Muscle of leg (tissue), 11 donors: ENCODE measurements around the gene FAM151B. TPM values are rescaled to one million over a fixed set of nuclear protein-coding genes. Genes with fewer than 3 reads are reported as not detected.
"Not testable (repeated sequence)": the region's sequence is repeated elsewhere in the genome, so short reads cannot be mapped to it uniquely, and the experiment has no call there.

Source experiments
- DNase-seq: peaks from one replicate; pipeline ENCODE4 v3.0.0; 2013
- H3K27ac ChIP-seq: one replicate; pipeline ENCODE4 v1.5.1; 2013; ENCODE audit warnings: mild to moderate bottlenecking, low read length, control low read depth
- H3K27me3 ChIP-seq: one replicate; pipeline ENCODE4 v1.6.1; 2013; ENCODE audit warnings: low read length; ENCODE audit not compliant: control insufficient read depth, insufficient read depth
- H3K36me3 ChIP-seq: one replicate; pipeline ENCODE4 v1.6.1; 2013; ENCODE audit warnings: low read length; ENCODE audit not compliant: control insufficient read depth, insufficient read depth
- H3K4me1 ChIP-seq: one replicate; pipeline ENCODE4 v1.6.1; 2013; ENCODE audit warnings: low read length; ENCODE audit not compliant: control insufficient read depth, insufficient read depth
- H3K4me3 ChIP-seq: one replicate; pipeline ENCODE4 v1.5.1; 2013; ENCODE audit warnings: low read length, control low read depth
- H3K9me3 ChIP-seq: replicated peaks from 2 replicates; pipeline ENCODE4 v1.6.1; 2013; ENCODE audit warnings: low read depth, low read length; ENCODE audit not compliant: control insufficient read depth
- WGBS: methylation state at CpG from one replicate; pipeline ENCODE4 v1.1.5; 2013; ENCODE audit warnings: missing lambda C conversion rate; ENCODE audit not compliant: insufficient coverage; 5-methylcytosine and 5-hydroxymethylcytosine counted together
- polyA plus RNA-seq, 8 donors: library from polyadenylated mRNA; unstranded; fragments of 120-200 nt; gene quantifications; one replicate each; pipeline versions ENCODE4 v1.2.1 to v1.2.3, GENCODE V29; 2013; ENCODE audit warnings: inconsistent platforms in 1 of 8, low replicate concordance in 1 of 8; ENCODE audit not compliant: insufficient read length in 8 of 8, insufficient read depth in 1 of 8
- total RNA-seq: library from RNA; stranded (reverse); fragments of 120-200 nt; gene quantifications from one replicate; pipeline ENCODE4 v1.2.4, GENCODE V29; 2013

Gene FAM151B
- total and polyA plus RNA-seq, 9 donors = 1.9 to 5.7 (median 3.9) TPM

DNA sequence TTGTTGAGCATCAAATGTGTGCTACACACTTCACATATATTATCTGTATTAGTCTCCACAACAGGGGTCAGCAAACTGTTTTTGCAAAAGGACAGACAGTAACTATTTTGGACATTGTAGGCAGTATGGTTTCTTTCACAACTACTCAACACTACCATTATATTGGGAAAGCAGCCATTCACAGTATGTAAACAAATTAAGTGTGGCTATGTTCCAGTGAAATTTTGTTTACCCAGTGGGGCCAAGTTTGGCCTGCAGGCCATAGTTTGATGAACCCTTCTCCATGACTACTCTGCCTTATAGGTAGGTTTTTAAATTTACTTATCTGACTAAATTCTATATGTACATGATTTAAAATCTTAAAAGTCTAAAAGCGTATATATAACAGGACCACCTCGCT, 13.0 kb upstream of the FAM151B start:
- Histone ChIP-seq H3K4me3 (no peak overlapping the region), H3K36me3 (peaks cover 7% of the 10 kb centered on the region), H3K9me3 (peaks cover 8% of the 10 kb centered on the region), H3K4me1 (no peaks in the 10 kb centered on the region), H3K27ac (no peak overlapping the region), H3K27me3 (no peaks in the 10 kb centered on the region)
- no CpG with 5 or more reads among the region's 2 CpGs for WGBS
- DNase-seq = no peak

DNA sequence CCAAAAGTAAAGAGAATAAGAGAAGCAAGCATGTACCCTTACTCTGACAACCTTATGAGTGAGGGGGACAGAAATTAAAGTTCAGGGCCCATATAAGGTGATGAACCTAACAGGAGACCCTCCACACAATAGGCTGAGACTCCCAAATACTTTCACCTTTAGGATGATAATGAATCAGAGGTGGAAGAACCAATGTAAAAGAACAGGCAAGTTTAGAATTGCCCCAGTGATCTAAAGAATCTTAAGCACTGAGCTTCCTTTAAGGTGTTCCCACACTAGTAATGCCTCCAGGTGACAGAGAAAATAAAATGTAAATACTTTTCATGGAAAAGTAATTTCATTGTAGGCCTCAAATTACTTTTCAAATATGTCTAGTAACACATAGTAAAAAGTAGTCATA, 8.2 kb upstream of the FAM151B start:
- DNase-seq = no peak
- no peaks in the 10 kb centered on the region for H3K4me1 ChIP-seq
- no peak overlapping the region for H3K4me3 ChIP-seq
- H3K27ac ChIP-seq = no peak overlapping the region
- no peaks in the 10 kb centered on the region for H3K27me3 ChIP-seq
- H3K9me3 ChIP-seq = peaks cover 11% of the 10 kb centered on the region
- peaks cover 7% of the 10 kb centered on the region for H3K36me3 ChIP-seq

DNA sequence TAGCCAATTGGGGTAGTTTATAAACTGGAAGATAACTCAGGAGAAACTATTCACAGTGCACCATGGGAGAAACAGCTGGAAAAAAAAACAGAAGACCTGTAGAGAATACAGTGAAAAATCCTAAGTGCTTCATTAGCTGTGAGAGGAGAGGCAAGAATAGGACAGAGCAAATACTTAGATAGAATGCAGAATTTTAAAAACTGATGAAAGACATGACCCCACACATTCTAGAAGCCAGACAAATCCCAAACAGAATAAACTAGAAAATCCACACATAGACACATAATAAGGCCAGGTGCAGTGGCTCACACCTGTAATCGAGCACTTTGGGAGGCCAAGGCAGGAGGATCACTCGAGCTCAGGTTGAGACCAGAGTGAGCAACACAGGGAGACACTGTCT, 7.5 kb upstream of the FAM151B start:
- no peak overlapping the region for H3K4me3 ChIP-seq
- no peak overlapping the region for H3K27ac ChIP-seq
- H3K27me3 ChIP-seq = no peaks in the 10 kb centered on the region
- no peaks in the 10 kb centered on the region for H3K4me1 ChIP-seq
- H3K9me3 ChIP-seq = peaks cover 11% of the 10 kb centered on the region
- peaks cover 7% of the 10 kb centered on the region for H3K36me3 ChIP-seq
- no peak for DNase-seq
- 93% methylated on average over 2 of the region's 2 CpGs for WGBS

DNA sequence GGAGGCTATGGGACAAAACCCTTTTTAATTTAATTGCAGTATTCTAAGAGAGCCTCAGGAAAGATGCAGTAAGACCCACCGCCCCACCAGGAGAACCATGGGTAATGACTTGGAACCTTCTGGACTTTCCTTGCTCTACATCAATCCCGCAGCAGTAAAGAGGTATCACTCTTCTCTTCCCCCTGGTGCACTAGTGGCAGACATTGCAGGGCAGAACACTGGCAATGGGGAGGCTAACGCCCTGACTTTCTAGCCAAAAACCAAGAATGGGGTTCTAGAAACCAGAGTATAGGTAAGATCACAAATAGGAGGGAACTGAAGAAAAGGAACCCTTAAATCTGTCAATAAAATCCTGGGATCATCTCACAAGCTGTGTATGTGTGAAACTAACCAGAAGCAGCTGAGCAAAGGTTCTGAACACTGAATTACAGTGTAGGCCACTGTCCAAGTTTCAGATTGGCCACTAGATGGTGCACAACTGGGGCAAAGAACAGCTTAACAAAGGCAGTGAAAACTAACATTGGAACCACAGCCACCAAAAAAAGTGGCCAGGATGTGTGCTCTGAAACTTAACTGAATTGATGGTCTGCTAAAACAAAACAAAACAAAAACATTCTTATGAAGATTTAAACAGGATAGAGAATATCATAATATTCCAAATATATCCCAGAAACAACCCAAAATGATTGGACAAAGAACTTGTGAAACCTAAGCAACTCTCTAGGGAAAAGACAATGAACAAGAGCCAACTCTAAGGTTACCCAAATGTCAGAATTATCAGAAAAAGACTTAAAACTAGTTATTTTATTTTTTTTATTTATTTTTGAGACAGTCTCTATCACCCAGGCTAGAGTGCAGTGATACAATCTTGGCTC, 6.6 kb upstream of the FAM151B start:
- Histone ChIP-seq H3K27ac (no peak overlapping the region), H3K4me1 (no peaks in the 10 kb centered on the region), H3K36me3 (peaks cover 7% of the 10 kb centered on the region), H3K4me3 (no peak overlapping the region), H3K27me3 (no peaks in the 10 kb centered on the region), H3K9me3 (peaks cover 11% of the 10 kb centered on the region)
- DNase-seq = no peak
- WGBS = 100% methylated on average over 1 of the region's 3 CpGs

DNA sequence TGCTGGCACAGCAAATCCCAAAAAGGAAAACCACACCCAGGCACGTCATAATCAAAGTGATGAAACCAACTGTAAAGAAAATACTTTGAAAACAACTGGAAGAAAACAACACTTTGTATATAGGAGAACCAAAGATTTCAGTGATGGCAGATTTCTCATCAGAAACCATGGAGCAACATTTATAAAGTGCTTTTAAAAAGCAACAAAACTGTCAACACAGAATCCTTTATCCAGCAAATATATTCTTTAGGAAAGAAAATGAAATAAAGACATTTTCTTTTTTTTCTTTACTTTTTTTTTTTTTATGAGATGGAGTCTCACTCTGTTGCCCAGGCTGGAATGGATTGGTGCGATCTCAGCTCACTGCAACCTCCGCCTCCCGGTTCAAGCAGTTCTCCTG, 5.3 kb upstream of the FAM151B start:
- H3K4me3 ChIP-seq = no peak overlapping the region
- H3K4me1 ChIP-seq = no peaks in the 10 kb centered on the region
- no peak overlapping the region for H3K27ac ChIP-seq
- H3K27me3 ChIP-seq = no peaks in the 10 kb centered on the region
- DNase-seq = no peak
- 100% methylated on average over 3 of the region's 4 CpGs for WGBS
- H3K9me3 ChIP-seq = peaks cover 11% of the 10 kb centered on the region
- peaks cover 7% of the 10 kb centered on the region for H3K36me3 ChIP-seq

DNA sequence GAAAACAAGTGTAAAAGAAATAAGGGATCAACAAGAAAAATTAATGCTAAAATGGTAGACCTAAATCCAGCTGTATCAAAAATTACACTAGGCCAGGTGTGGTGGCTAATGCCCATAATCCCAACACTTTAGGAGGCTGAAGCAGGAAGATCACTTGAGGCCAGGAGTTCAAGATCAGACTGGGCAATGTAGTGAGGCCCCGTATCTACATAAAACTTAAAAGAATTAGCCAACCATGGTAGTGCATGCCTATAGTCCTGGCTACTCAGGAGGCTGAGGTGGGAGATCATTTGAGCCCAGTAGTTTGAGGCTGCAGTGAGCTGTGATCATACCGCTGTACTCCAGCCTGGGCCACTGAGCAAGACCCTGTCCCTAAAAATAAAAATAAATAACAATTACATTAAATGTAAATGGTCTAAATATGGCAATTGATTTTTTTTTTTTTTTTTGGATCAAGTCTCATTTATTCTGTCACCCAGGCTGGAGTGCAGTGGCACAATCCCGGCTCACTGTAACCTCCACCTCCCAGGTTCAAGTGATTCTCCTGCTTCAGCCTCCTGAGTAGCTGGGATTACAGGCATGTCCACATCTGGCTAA, 4.2 kb upstream of the FAM151B start:
- H3K27me3 ChIP-seq = no peaks in the 10 kb centered on the region
- no peak for DNase-seq
- peaks cover 11% of the 10 kb centered on the region for H3K9me3 ChIP-seq
- no peak overlapping the region for H3K27ac ChIP-seq
- H3K36me3 ChIP-seq = peaks cover 7% of the 10 kb centered on the region
- no peak overlapping the region for H3K4me3 ChIP-seq
- no CpG with 5 or more reads among the region's 3 CpGs for WGBS
- H3K4me1 ChIP-seq = no peaks in the 10 kb centered on the region

DNA sequence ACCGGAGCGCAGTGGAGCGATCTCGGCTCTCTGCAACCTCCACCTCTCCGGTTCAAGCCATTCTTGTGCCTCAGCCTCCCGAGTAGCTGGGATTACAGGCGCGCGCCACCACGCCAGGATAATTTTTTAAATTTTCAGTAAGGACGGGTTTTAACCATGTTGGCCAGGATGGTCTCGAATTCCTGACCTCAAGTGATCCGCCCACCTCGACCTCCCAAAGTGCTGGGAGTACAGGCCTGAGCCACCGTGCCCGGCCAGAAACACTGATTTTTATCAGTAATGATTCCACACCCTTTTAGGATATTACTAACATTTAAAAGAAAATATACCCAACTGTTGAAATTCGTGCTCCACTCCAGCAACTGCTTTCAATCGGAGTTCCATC, 464 bp upstream of the FAM151B start:
- 54% methylated on average over 14 of the region's 18 CpGs for WGBS
- H3K27ac ChIP-seq = peak overlapping the region; percentile 48
- peak overlapping the region; percentile 54 for H3K4me3 ChIP-seq
- no peaks in the 10 kb centered on the region for H3K36me3 ChIP-seq
- no peaks in the 10 kb centered on the region for H3K4me1 ChIP-seq
- H3K9me3 ChIP-seq = peaks cover 7% of the 10 kb centered on the region
- no peak for DNase-seq
- H3K27me3 ChIP-seq = no peaks in the 10 kb centered on the region

DNA sequence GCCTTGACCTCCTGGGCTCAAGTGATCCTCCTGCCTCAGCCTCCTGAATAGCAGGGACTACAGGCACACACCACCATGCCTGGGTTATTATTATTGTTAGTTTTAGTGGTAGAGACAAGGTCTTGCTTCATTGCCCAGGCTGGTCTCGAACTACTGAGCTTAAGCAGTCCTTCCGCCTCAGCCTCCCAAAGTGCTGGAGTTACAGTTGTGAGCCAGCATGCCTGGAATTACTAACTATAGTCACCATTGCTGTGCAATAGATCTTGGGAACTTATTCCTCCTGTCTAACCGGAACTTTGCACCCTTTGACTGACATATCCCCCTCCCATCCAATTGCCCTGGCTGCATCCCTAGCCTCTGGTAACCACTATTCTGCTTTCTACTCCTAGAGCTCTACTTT, 3.4 kb downstream of the FAM151B start:
- no peaks in the 10 kb centered on the region for H3K27me3 ChIP-seq

DNA sequence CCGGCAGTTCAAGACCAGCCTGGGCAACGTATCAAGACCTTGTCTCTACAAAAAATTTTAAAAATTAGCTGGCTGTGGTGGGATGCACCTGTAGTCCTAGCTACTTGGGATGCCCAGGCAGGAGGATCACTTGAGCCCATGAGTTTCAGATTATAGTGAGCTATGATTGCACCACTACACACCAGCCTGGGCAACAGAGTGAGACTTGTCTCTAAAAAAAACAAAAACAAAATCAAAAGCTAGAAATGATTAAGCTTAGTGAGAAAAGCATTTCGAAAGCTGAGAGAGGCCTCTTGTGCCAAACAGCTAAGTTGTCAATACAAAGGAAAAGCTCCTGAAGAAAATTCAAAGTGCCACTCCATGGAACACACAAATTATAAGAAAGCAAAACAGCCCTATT, 4.8 kb downstream of the FAM151B start:
- no peaks in the 10 kb centered on the region for H3K9me3 ChIP-seq
- H3K4me1 ChIP-seq = no peaks in the 10 kb centered on the region
- no peaks in the 10 kb centered on the region for H3K36me3 ChIP-seq
- H3K27ac ChIP-seq = no peak overlapping the region
- no CpG with 5 or more reads among the region's 3 CpGs for WGBS
- no peak for DNase-seq
- no peaks in the 10 kb centered on the region for H3K27me3 ChIP-seq
- no peak overlapping the region for H3K4me3 ChIP-seq

More for the DNA sequence above, 3.4 kb downstream of the FAM151B start:
- Histone ChIP-seq H3K4me1 (no peaks in the 10 kb centered on the region), H3K27ac (no peak overlapping the region), H3K4me3 (no peak overlapping the region), H3K36me3 (no peaks in the 10 kb centered on the region), H3K9me3 (no peaks in the 10 kb centered on the region)
- no peak for DNase-seq
- WGBS = 57% methylated on average over 1 of the region's 3 CpGs

DNA sequence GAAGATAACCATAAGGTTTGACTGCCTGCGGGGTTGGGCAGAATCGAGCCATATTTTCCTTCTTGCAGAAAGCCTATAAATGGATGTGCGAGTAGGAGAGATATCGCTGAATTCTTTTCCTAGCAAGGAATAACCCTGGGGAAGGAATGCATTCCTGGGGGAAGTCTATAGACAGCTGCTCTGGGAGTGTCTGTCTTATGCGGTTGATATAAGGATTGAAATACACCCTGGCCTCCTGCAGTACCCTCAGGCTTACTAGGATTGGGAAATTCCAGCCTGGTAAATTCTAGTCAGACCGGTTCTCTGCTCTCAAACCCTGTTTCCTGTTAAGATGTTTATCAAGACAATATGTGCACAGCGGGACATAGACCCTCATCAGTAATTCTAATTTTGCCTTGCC, 5.5 kb downstream of the FAM151B start:
- H3K4me1 ChIP-seq, H3K27ac ChIP-seq, H3K9me3 ChIP-seq, H3K36me3 ChIP-seq, H3K4me3 ChIP-seq, H3K27me3 ChIP-seq, DNase-seq: not testable (repeated sequence)
- WGBS = 88% methylated on average over 3 of the region's 7 CpGs
